ENCODE results near the gene PDLIM7.

DNA sequence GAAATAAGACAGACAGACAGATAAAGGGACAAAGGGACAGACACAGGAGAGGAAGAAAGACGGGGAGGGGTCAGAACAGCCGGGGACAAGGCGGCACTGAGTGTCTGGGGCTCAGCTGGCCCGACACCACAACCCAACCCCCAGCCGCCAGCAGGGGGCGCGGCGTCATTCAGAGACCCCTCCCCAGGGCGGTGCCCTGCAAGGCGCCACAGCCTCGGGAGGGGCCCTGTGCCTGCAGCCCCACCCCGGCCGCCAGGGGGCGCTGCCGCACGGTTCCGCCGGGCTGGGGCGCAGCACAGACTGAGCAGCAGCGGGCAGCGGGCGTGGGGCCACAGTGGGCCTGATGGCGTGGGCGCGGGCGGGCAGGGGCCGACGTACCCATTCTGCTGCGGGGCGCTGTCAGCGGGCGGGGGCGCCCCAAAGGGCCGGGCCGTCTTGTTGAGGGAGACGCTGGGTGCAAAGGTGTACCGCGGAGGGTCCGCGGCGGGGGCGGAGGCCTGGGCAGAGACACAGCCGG lies 5.9 kb downstream of the PDLIM7 start:
- TF ChIP-seq, protein P1, sequence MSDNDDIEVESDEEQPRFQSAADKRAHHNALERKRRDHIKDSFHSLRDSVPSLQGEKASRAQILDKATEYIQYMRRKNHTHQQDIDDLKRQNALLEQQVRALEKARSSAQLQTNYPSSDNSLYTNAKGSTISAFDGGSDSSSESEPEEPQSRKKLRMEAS (IDR thresholded peaks at IDR 0.05; ENCODE audit: low read depth): no peak
- TF ChIP-seq, protein P2, sequence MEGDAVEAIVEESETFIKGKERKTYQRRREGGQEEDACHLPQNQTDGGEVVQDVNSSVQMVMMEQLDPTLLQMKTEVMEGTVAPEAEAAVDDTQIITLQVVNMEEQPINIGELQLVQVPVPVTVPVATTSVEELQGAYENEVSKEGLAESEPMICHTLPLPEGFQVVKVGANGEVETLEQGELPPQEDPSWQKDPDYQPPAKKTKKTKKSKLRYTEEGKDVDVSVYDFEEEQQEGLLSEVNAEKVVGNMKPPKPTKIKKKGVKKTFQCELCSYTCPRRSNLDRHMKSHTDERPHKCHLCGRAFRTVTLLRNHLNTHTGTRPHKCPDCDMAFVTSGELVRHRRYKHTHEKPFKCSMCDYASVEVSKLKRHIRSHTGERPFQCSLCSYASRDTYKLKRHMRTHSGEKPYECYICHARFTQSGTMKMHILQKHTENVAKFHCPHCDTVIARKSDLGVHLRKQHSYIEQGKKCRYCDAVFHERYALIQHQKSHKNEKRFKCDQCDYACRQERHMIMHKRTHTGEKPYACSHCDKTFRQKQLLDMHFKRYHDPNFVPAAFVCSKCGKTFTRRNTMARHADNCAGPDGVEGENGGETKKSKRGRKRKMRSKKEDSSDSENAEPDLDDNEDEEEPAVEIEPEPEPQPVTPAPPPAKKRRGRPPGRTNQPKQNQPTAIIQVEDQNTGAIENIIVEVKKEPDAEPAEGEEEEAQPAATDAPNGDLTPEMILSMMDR (IDR thresholded peaks at IDR 0.05): peak; percentile 64
- TF ChIP-seq RAD21 (IDR thresholded peaks at IDR 0.05; ENCODE audit: low read length) (no peak; the same call in 1 of the 2 replicates), RFX5 (IDR thresholded peaks at IDR 0.05; ENCODE audit: low read length) (no peak), EP300 (IDR thresholded peaks at IDR 0.05; ENCODE audit: borderline replicate concordance in 1 of 2, low read depth in 1 of 2, low read length in 1 of 2) (no peak), YY1 (IDR thresholded peaks at IDR 0.05; ENCODE audit: low read depth) (no peak), NFIC (IDR thresholded peaks at IDR 0.05; ENCODE audit: borderline replicate concordance) (no peak)
